IgD-negative memory B cell (primary cell): Measurements from ENCODE around the gene SLC30A7. TPM values are rescaled to one million over a fixed set of nuclear protein-coding genes. Genes with fewer than 3 reads are reported as not detected.
A peak's percentile ranks its signal among the peaks of the same experiment; 100 is the strongest.

Source experiments
- H3K27ac Mint-ChIP-seq, 3 donors: one replicate each; pipeline ENCODE4 v1.8.0; 2020 to 2022; ENCODE audit warnings: mild to moderate bottlenecking in 3 of 3, mixed read lengths in 3 of 3, moderate library complexity in 1 of 3
- H3K27me3 Mint-ChIP-seq: one replicate; pipeline ENCODE4 v1.8.0; 2021; ENCODE audit warnings: mixed read lengths
- H3K36me3 Mint-ChIP-seq: one replicate; pipeline ENCODE4 v1.8.0; 2020; ENCODE audit warnings: mild to moderate bottlenecking, mixed read lengths
- H3K4me1 Mint-ChIP-seq, 3 donors: one replicate each; pipeline ENCODE4 v1.8.0; 2020 to 2022; ENCODE audit warnings: mixed read lengths in 3 of 3, mild to moderate bottlenecking in 1 of 3
- H3K4me3 Mint-ChIP-seq, 4 donors: one replicate each; pipeline ENCODE4 v1.8.0; 2020 to 2022; ENCODE audit warnings: mild to moderate bottlenecking in 4 of 4, mixed read lengths in 4 of 4, moderate library complexity in 3 of 4
- H3K9me3 Mint-ChIP-seq, 3 donors: one replicate each; pipeline ENCODE4 v1.8.0; 2020 to 2021; ENCODE audit warnings: mixed read lengths in 3 of 3, mild to moderate bottlenecking in 1 of 3
- polyA plus RNA-seq: library from polyadenylated mRNA; unstranded; fragments of 300-500 nt; fragmentation: Illumina TruSeq; gene quantifications from one replicate; pipeline ENCODE4 v1.2.3, GENCODE V29; 2021

SLC30A7 gene
- polyA plus RNA-seq, 1 donor from 2014 or later, result 8.3 TPM

- Mint-ChIP-seq H3K27ac (peak overlapping the region; percentile 20 to 97 (median 63)), H3K27me3 (peaks cover 1% of the 10 kb centered on the region), H3K9me3 (no peaks in the 10 kb centered on the region), H3K36me3 (peaks cover 6% of the 10 kb centered on the region), H3K4me3 (peak overlapping the region; percentile 69 to 96 (median 85)), H3K4me1 (peaks cover 36 to 49% (median 40%) of the 10 kb centered on the region in 3 donors)
These were observed 131.4 kb downstream of the SLC30A7 start for GRCh38 chr1:101027194-101027772.

- Mint-ChIP-seq H3K36me3 (peaks cover 9% of the 10 kb centered on the region), H3K9me3 (no peaks in the 10 kb centered on the region), H3K27me3 (peaks cover 1% of the 10 kb centered on the region), H3K4me3 (peak overlapping the region; percentile 53 to 96 (median 85)), H3K4me1 (peaks cover 37 to 50% (median 39%) of the 10 kb centered on the region in 3 donors), H3K27ac (peak overlapping the region in 2 of 3 donors; percentile 32 to 67)
These were observed 132.6 kb downstream of the SLC30A7 start for GRCh38 chr1:101028466-101028865.

GRCh38 chr1:101029184-101029583 lies 133.3 kb downstream of the SLC30A7 start:
- Mint-ChIP-seq H3K4me3 (peak overlapping the region; percentile 53 to 96 (median 86)), H3K36me3 (peaks cover 9% of the 10 kb centered on the region), H3K4me1 (peaks cover 39 to 52% (median 41%) of the 10 kb centered on the region in 3 donors), H3K9me3 (no peaks in the 10 kb centered on the region), H3K27ac (peak overlapping the region in 2 of 3 donors; percentile 32 to 67), H3K27me3 (peaks cover 1% of the 10 kb centered on the region)

- Mint-ChIP-seq H3K27ac (peak overlapping the region in 1 of 3 donors; percentile 50), H3K9me3 (no peaks in the 10 kb centered on the region), H3K27me3 (peaks cover 1% of the 10 kb centered on the region), H3K4me1 (peaks cover 48 to 53% (median 48%) of the 10 kb centered on the region in 3 donors), H3K36me3 (peaks cover 8% of the 10 kb centered on the region), H3K4me3 (peak overlapping the region in 1 of 4 donors; percentile 42)
These were observed 135.0 kb downstream of the SLC30A7 start for GRCh38 chr1:101030881-101031280.

Other genes starting within 250 kb of the SLC30A7 start
- not detected for gene VCAM1, start 176.3 kb upstream of the SLC30A7 start, polyA plus RNA-seq
- 2.6 TPM for gene EXTL2, start 1.2 kb upstream of the SLC30A7 start, polyA plus RNA-seq
- gene DPH5, start 129.7 kb downstream of the SLC30A7 start, polyA plus RNA-seq, result 30.5 TPM